AG04450 (cell line): ENCODE data around the gene SASS6. TPM values are rescaled to one million over a fixed set of nuclear protein-coding genes. Genes with fewer than 3 reads are reported as not detected.

Source experiments
- CTCF ChIA-PET: fragments of 300-600, 350-600 bp; formaldehyde crosslinking; extraction: SDS; loops from one replicate; lab custom pipeline; 2022; ENCODE audit warnings: antibody characterized with exemption, inconsistent platforms; lab: Charles Lee
- POLR2A ChIA-PET: fragments of 350-600 bp; formaldehyde crosslinking; extraction: SDS; loops from one replicate; lab custom pipeline; 2021; ENCODE audit warnings: antibody characterized with exemption, inconsistent platforms; lab: Yijun Ruan, JAX
- DNase-seq: peaks from one replicate; pipeline ENCODE4 v3.0.0-alpha.2; 2011; ENCODE audit warnings: low read depth, low spot score
- H3K27ac ChIP-seq: one replicate; pipeline ENCODE4 v1.5.1; 2012; ENCODE audit warnings: low read depth, low read length, control low read depth
- H3K27me3 ChIP-seq: one replicate; pipeline ENCODE4 v1.6.0; 2012; ENCODE audit warnings: low read length; ENCODE audit not compliant: control insufficient read depth, insufficient read depth
- H3K4me3 ChIP-seq: 2 replicates; pipeline ENCODE4 v1.5.1; 2011; ENCODE audit warnings: mild to moderate bottlenecking, low read depth, low read length, control low read depth
- H3K9me3 ChIP-seq: 2 replicates; pipeline ENCODE4 v1.5.1; 2012; ENCODE audit warnings: low read length; ENCODE audit not compliant: control insufficient read depth, insufficient read depth
- polyA plus RNA-seq: library from polyadenylated mRNA; depleted of rRNA; stranded (reverse); fragments of >200 nt; gene quantifications from 2 replicates; pipeline ENCODE4 v1.2.3, GENCODE V29; 2011; rRNA removed
- small RNA-seq: library from RNA; depleted of rRNA; stranded (forward); fragments of <200 nt; gene quantifications from one replicate; pipeline ENCODE3, GENCODE V24; 2012; ENCODE audit warnings: low read depth; ENCODE audit not compliant: insufficient read length
- TF ChIP-seq, protein P1 (sequence below): IDR thresholded peaks from 2 replicates; pipeline ENCODE4 v1.5.1; 2011; ENCODE audit warnings: low read depth, low read length, control low read depth, inconsistent platforms

The SASS6 gene
- polyA plus RNA-seq, 1 experiment = 1.0 TPM

- TF ChIP-seq, protein P1, sequence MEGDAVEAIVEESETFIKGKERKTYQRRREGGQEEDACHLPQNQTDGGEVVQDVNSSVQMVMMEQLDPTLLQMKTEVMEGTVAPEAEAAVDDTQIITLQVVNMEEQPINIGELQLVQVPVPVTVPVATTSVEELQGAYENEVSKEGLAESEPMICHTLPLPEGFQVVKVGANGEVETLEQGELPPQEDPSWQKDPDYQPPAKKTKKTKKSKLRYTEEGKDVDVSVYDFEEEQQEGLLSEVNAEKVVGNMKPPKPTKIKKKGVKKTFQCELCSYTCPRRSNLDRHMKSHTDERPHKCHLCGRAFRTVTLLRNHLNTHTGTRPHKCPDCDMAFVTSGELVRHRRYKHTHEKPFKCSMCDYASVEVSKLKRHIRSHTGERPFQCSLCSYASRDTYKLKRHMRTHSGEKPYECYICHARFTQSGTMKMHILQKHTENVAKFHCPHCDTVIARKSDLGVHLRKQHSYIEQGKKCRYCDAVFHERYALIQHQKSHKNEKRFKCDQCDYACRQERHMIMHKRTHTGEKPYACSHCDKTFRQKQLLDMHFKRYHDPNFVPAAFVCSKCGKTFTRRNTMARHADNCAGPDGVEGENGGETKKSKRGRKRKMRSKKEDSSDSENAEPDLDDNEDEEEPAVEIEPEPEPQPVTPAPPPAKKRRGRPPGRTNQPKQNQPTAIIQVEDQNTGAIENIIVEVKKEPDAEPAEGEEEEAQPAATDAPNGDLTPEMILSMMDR = no peak
- peak overlapping the region; percentile 86 for H3K4me3 ChIP-seq
- CTCF ChIA-PET = interaction anchor here (0.8 kb wide), 1 partner anchor 114 kb away, joined by 3 read pairs; no protein-coding TSS in a partner anchor
- H3K27me3 ChIP-seq = no peaks in the 10 kb centered on the region
- no peak overlapping the region for H3K27ac ChIP-seq
- POLR2A ChIA-PET = interaction anchor here (0.6 to 1.5 kb wide), 6 partner anchors 12 to 315 kb away, joined by 3 to 7 read pairs (median 4); partner anchors contain the start of genes CDC14A and SLC35A3
- no peak for DNase-seq
- no peaks in the 10 kb centered on the region; the same call in 1 of the 2 replicates for H3K9me3 ChIP-seq
Observed at GRCh38 chr1:100036718-100037655, 95.7 kb downstream of the SASS6 start.

DNA sequence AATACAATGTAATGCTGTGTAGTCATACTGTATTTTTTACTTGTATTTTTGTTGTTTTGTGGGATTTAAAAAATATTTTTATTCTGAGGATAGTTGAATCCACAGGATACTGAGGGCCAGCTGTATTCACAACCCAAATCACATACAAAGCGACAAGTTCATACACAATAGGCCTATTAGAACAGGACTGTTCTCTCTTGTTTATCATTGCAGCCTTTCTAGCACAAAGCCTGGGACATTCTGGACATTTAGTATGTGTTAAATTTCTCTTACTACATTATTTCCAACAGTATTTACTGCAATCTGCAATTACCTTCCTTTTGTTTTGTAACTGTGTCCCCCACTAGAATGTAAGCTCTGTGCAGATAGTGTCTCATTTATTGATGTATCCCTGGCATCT lies 97.5 kb downstream of the SASS6 start:
- no peak for DNase-seq
- Histone ChIP-seq H3K9me3 (no peaks in the 10 kb centered on the region; the same call in 1 of the 2 replicates), H3K27me3 (no peaks in the 10 kb centered on the region), H3K27ac (no peak overlapping the region), H3K4me3 (no peak overlapping the region)
- CTCF ChIA-PET = no interaction called here
- TF ChIP-seq, protein P1 = no peak
- POLR2A ChIA-PET = no interaction called here

DNA sequence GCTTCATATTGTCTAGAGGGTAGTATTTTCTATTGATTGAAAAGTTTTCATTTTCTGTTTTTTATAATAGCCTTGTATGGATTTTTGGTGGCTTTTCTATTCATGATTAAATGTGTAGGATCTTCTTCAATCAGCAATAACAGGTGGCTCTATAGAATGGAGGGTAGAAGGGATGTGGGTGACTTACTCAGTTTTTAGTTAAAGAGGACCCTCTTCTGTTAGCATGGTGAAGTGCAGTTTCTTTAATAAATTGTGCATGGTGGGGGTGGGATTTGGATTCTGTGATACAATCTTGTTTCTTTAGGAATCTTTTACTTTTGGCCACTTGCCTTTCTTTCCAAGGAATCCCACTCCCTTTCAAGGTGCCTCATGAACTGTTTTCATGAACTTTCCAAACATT lies 98.3 kb downstream of the SASS6 start:
- CTCF ChIA-PET = interaction anchor here (0.9 kb wide), 1 partner anchor 425 kb away, joined by 3 read pairs; no protein-coding TSS in a partner anchor
- Histone ChIP-seq H3K27ac (no peak overlapping the region), H3K4me3 (no peak overlapping the region), H3K27me3 (no peaks in the 10 kb centered on the region), H3K9me3 (no peaks in the 10 kb centered on the region; the same call in 1 of the 2 replicates)
- DNase-seq = peak; percentile 11
- TF ChIP-seq, protein P1 = peak; percentile 42
- POLR2A ChIA-PET = no interaction called here

Small RNA genes within 50 kb of the gene (small RNA-seq; reads per million reads assigned to genes)
- gene AC093019.1 = not detected

Other genes starting within 250 kb of the SASS6 start
- gene SLC35A3, start 162.9 kb downstream of the SASS6 start, polyA plus RNA-seq = 8.5 and 12.6 TPM in 2 replicates
- gene TRMT13, start 233 bp upstream of the SASS6 start, polyA plus RNA-seq = 11.4 and 17.9 TPM in 2 replicates
- gene LRRC39, start 45.3 kb upstream of the SASS6 start, polyA plus RNA-seq = 0.32 and 0.45 TPM in 2 replicates
- gene DBT, start 116.9 kb upstream of the SASS6 start, polyA plus RNA-seq = 9.0 and 11.4 TPM in 2 replicates
- gene RTCA, start 133.3 kb upstream of the SASS6 start, polyA plus RNA-seq = 35.2 and 48.8 TPM in 2 replicates
- 2.2 and 2.8 TPM in 2 replicates for gene CDC14A, start 219.6 kb upstream of the SASS6 start, polyA plus RNA-seq